ENCODE measurements around the gene TACC3.

GRCh38 chr4:1767770-1768366 lies 46.5 kb downstream of the TACC3 start:
- TF ChIP-seq CTCF (IDR thresholded peaks at IDR 0.05) = peak in 1 of 4 experiments; percentile 15
- TF ChIP-seq POLR2A (IDR thresholded peaks at IDR 0.05) = no peak
- TF ChIP-seq POLR2AphosphoS5 (IDR thresholded peaks at IDR 0.05) = no peak
